Inferior parietal cortex (tissue), 1 donor: ENCODE results near the gene METTL14.

Source experiments
- DNase-seq: peaks from one replicate; pipeline ENCODE4 v3.0.0-alpha.2; 2016; ENCODE audit errors: extremely low spot score

Gene METTL14

GRCh38 chr4:118759481-118759880, 74.3 kb downstream of the METTL14 start:
- DNase-seq: no peak

GRCh38 chr4:118760092-118760491, 74.9 kb downstream of the METTL14 start:
- DNase-seq: no peak

GRCh38 chr4:118760493-118760892, 75.3 kb downstream of the METTL14 start:
- DNase-seq: no peak

GRCh38 chr4:118761397-118762016, 76.3 kb downstream of the METTL14 start:
- no peak for DNase-seq

- DNase-seq: no peak
Measured at GRCh38 chr4:118762155-118762554, 77.0 kb downstream of the METTL14 start.

- no peak for DNase-seq
Measured at GRCh38 chr4:118762730-118763477, 77.7 kb downstream of the METTL14 start.
